Activated CD8-positive, alpha-beta memory T cell treated with anti-CD3 and anti-CD28 coated beads for 36 hours (primary cell): ENCODE measurements around the gene PER3. TPM values are rescaled to one million over a fixed set of nuclear protein-coding genes. Genes with fewer than 3 reads are reported as not detected.

Source experiments
- CTCF ChIA-PET: fragments of 350-600 bp; sonication (Branson Sonifier 250); formaldehyde crosslinking; loops from one replicate; lab custom pipeline; 2021; ENCODE audit warnings: antibody characterized with exemption; lab: Charles Lee
- POLR2A ChIA-PET: fragments of 350-600 bp; sonication (Branson Sonifier 250); formaldehyde crosslinking; loops from one replicate; lab custom pipeline; 2021; ENCODE audit warnings: antibody characterized with exemption; lab: Charles Lee
- total RNA-seq, 2 experiments: library from RNA; stranded (reverse); gene quantifications; one replicate each; pipeline ENCODE4 v1.2.3, GENCODE V29; 2021

PER3 gene
- total RNA-seq, 2 experiments from 2014 or later, result 4.0 to 4.4 TPM

GRCh38 chr1:7859406-7859805 is 75.3 kb downstream of the PER3 start:
- ChIA-PET POLR2A (no interaction called here), CTCF (no interaction called here)

- ChIA-PET POLR2A (no interaction called here), CTCF (no interaction called here)
Observed at GRCh38 chr1:7860130-7860529, 76.0 kb downstream of the PER3 start.

GRCh38 chr1:7861452-7861851 is 77.4 kb downstream of the PER3 start:
- CTCF ChIA-PET, result no interaction called here
- POLR2A ChIA-PET, result no interaction called here

GRCh38 chr1:7862211-7863060 is 78.3 kb downstream of the PER3 start:
- ChIA-PET POLR2A (interaction anchor here (0.5 kb wide), 1 partner anchor 116 kb away, joined by 3 read pairs; no protein-coding TSS in a partner anchor), CTCF (no interaction called here)

- ChIA-PET CTCF (no interaction called here), POLR2A (no interaction called here)
Observed at GRCh38 chr1:7863756-7864328, 79.8 kb downstream of the PER3 start.

- ChIA-PET CTCF (no interaction called here), POLR2A (no interaction called here)
Observed at GRCh38 chr1:7865978-7866377, 81.9 kb downstream of the PER3 start.

GRCh38 chr1:7868070-7868780 is 84.1 kb downstream of the PER3 start:
- ChIA-PET POLR2A (no interaction called here), CTCF (no interaction called here)

GRCh38 chr1:7869136-7869920 is 85.2 kb downstream of the PER3 start:
- POLR2A ChIA-PET, result interaction anchor here (0.6 kb wide), 1 partner anchor 250 kb away, joined by 3 read pairs; no protein-coding TSS in a partner anchor

GRCh38 chr1:7871136-7871535 is 87.0 kb downstream of the PER3 start:
- CTCF ChIA-PET, result no interaction called here
- POLR2A ChIA-PET, result no interaction called here

More at GRCh38 chr1:7869136-7869920, 85.2 kb downstream of the PER3 start:
- CTCF ChIA-PET, result no interaction called here

GRCh38 chr1:7873801-7874795 is 90.0 kb downstream of the PER3 start:
- ChIA-PET CTCF (no interaction called here), POLR2A (no interaction called here)

- POLR2A ChIA-PET, result no interaction called here
- CTCF ChIA-PET, result interaction anchor here (0.7 kb wide), 1 partner anchor 238 kb away, joined by 3 read pairs; no protein-coding TSS in a partner anchor
Observed at GRCh38 chr1:7878027-7878426, 93.9 kb downstream of the PER3 start.

GRCh38 chr1:7879228-7879627 is 95.1 kb downstream of the PER3 start:
- CTCF ChIA-PET, result no interaction called here
- POLR2A ChIA-PET, result no interaction called here

- CTCF ChIA-PET, result interaction anchor here (0.7 kb wide), 1 partner anchor 11 kb away, joined by 4 read pairs; no protein-coding TSS in a partner anchor
- POLR2A ChIA-PET, result no interaction called here
Observed at GRCh38 chr1:7884757-7885156, 100.7 kb downstream of the PER3 start.

GRCh38 chr1:7885513-7886404 is 101.7 kb downstream of the PER3 start:
- CTCF ChIA-PET, result no interaction called here
- POLR2A ChIA-PET, result no interaction called here

GRCh38 chr1:7886405-7886745 is 102.3 kb downstream of the PER3 start:
- ChIA-PET POLR2A (no interaction called here), CTCF (interaction anchor here (0.8 kb wide), 1 partner anchor 30 kb away, joined by 4 read pairs; no protein-coding TSS in a partner anchor)

GRCh38 chr1:7888248-7889081 is 104.4 kb downstream of the PER3 start:
- CTCF ChIA-PET, result no interaction called here
- POLR2A ChIA-PET, result no interaction called here
